ENCODE measurements around the gene LY6G6F. TPM values are rescaled to one million over a fixed set of nuclear protein-coding genes. Genes with fewer than 3 reads are reported as not detected.
A peak's percentile ranks its signal among the peaks of the same experiment; 100 is the strongest.

LY6G6F gene
- total and polyA plus RNA-seq, 10 of the 15 experiments (the other 5 are each of a cell fraction or from before 2014, with no cell fraction given) = not detected

DNA sequence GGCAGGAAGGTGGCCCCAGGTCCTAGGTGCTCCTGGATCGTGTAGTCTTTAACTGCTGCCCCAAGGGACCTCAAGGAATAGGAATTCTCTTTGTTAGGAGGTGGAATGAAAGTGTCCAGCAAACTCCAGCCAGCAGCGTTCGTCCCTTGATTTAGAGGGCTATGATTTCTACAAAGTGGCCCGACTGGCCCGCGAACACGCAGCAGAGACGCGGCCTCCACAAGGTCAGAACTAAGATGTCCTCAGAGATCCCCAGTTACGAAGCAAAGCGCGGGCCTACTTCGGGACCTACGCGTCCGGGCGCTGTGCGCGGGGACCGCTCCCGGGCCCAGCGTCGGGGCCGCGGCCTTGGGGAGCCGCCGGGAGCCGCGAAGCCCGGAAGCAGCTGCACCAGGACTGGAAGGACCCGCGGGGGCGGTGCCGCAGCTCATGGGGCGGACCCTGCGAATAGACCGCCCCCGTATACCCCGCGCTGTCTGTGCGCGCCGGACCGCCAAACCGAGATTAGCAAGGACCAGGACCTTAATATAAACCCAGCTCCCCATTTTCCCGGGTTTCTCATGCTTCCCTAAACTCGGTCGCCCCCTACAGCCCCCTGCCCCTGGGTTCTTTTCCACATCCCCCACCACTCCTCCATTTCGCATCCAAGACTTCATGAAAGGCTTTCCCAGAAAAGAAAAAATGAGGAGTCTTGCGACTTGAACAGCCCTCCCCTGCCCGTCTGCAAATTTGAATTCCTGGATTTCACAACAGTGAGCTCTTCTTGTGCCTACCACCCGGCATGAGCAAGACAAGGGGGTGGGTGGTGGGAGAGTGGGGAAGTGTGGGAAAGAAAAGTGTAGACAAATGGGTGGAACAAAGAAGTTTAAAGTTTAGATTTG, 46.0 kb upstream of the LY6G6F start, which contains the start of gene C6orf47 (continued):
- TF ChIP-seq, protein P1, sequence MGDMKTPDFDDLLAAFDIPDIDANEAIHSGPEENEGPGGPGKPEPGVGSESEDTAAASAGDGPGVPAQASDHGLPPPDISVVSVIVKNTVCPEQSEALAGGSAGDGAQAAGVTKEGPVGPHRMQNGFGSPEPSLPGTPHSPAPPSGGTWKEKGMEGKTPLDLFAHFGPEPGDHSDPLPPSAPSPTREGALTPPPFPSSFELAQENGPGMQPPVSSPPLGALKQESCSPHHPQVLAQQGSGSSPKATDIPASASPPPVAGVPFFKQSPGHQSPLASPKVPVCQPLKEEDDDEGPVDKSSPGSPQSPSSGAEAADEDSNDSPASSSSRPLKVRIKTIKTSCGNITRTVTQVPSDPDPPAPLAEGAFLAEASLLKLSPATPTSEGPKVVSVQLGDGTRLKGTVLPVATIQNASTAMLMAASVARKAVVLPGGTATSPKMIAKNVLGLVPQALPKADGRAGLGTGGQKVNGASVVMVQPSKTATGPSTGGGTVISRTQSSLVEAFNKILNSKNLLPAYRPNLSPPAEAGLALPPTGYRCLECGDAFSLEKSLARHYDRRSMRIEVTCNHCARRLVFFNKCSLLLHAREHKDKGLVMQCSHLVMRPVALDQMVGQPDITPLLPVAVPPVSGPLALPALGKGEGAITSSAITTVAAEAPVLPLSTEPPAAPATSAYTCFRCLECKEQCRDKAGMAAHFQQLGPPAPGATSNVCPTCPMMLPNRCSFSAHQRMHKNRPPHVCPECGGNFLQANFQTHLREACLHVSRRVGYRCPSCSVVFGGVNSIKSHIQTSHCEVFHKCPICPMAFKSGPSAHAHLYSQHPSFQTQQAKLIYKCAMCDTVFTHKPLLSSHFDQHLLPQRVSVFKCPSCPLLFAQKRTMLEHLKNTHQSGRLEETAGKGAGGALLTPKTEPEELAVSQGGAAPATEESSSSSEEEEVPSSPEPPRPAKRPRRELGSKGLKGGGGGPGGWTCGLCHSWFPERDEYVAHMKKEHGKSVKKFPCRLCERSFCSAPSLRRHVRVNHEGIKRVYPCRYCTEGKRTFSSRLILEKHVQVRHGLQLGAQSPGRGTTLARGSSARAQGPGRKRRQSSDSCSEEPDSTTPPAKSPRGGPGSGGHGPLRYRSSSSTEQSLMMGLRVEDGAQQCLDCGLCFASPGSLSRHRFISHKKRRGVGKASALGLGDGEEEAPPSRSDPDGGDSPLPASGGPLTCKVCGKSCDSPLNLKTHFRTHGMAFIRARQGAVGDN (IDR thresholded peaks at IDR 0.05) = peak; percentile 77; the same call in 1 of the 2 replicates
- TF ChIP-seq GATAD2B (conservative IDR thresholded peaks at IDR 0.05; ENCODE audit: low read depth) (peak; percentile 88), IKZF2 (IDR thresholded peaks at IDR 0.05) (0 out of 4 replicates have a peak, but pooled peaks of 1 of the 2 experiments have one; percentile 14)

DNA sequence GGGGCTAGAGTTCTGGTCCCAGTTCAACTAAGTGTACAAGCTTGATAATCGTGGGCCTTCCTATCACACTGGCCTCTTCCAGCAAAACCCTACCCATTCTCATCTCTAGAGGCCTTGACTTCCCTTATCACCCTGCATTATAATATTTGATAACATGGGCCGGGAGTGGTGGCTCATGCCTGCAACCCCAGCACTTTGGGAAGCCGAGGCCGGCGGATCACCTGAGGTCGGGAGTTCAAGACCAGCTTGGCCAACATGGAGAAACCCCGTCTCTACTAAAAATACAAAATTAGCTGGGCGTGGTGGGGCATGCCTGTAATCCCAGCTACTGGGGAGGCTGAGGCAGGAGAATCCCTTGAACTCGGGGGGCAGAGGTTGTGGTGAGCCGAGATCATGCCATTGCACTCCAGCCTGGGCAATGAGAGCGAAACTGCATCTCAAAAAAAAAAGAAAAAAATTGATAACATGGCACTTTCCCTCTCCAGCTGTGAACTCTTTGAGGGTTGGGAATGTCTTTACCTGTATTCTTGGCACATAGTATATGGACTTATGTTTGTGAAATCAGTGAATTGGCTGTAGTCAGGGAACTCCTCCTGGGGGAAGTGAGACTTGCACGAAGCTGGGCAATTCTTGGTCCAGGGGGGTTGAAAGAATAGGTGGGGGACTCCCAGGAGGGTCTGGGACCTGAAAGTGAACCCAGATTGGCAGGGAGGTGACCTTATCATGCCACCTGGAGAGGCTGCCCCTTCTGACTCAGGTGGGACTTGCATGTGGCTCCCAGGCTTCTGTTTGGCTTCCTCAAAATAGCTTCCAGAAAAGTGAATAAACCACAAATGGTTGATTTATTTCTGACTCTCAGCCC, 45.2 kb upstream of the LY6G6F start:
- ChIA-PET POLR2A (interaction anchor here (0.5 to 5.9 kb wide), 14 partner anchors 8 to 237 kb away, joined by 3 to 107 read pairs (median 4); partner anchors contain the start of genes APOM, BAG6, HSPA1A and HSPA1L), CTCF (interaction anchor here (0.9 to 2.2 kb wide), 6 partner anchors 9 to 171 kb away, joined by 3 to 19 read pairs (median 4); partner anchors contain the start of genes BAG6 and DDX39B), RAD21 (ENCODE audit: unreplicated experiment) (interaction anchor here (0.6 to 2.1 kb wide), 8 partner anchors 9 to 240 kb away, joined by 3 to 8 read pairs (median 4); partner anchors contain the start of genes BAG6, CLIC1 and NEU1), SMC1A (ENCODE audit: uncharacterized antibody, unreplicated experiment) (interaction anchor here (0.7 to 2.5 kb wide), 6 partner anchors 9 to 120 kb away, joined by 3 to 14 read pairs (median 6); partner anchors contain the start of genes BAG6 and DDX39B)
- peaks cover 42% of the 10 kb centered on the region for H3K4me1 ChIP-seq (ENCODE audit: control insufficient read depth, insufficient read depth, low read length)
- H3K27me3 ChIP-seq (replicated peaks in 1 of 2; ENCODE audit: control insufficient read depth in 2 of 2, insufficient read depth in 2 of 2, low read length in 1 of 2) = no peaks in the 10 kb centered on the region
- H3K9me3 ChIP-seq (replicated peaks; ENCODE audit: control insufficient read depth, insufficient read depth, low read length) = no peaks in the 10 kb centered on the region; the same call in 2 of the 3 replicates
- ATAC-seq (no peak), DNase-seq (ENCODE audit: low read depth, low spot score) (no peak), FAIRE-seq (no peak)
- H4K20me1 ChIP-seq (ENCODE audit: control insufficient read depth, insufficient read depth) = no peaks in the 10 kb centered on the region
- peaks cover 66% of the 10 kb centered on the region for H3K79me2 ChIP-seq (ENCODE audit: control insufficient read depth, insufficient read depth, low read length)
- H3K4me3 ChIP-seq = peak overlapping the region; percentile 79
- no TSS peak for BruUV-seq (replicated peaks)
- peak overlapping the region; percentile 91 for H3K4me2 ChIP-seq (ENCODE audit: control insufficient read depth, insufficient read depth)
- intact Hi-C loops (cut with micrococcal nuclease; ENCODE audit: unreplicated experiment) (no loop called here), in situ Hi-C loops (cut with MboI) (no loop called here)
- WGBS (ENCODE audit: insufficient coverage, insufficient replicate concordance, low lambda C conversion rate, missing lambda C conversion rate) = 73% methylated on average over 12 of the region's 12 CpGs
- no peak overlapping the region for H2AFZ ChIP-seq (ENCODE audit: control insufficient read depth, low read depth, low read length)
- H3K9ac ChIP-seq (ENCODE audit: control insufficient read depth, insufficient read depth, low read length) = peak overlapping the region; percentile 64
- peak overlapping the region; percentile 94 for H3K27ac ChIP-seq (ENCODE audit: control insufficient read depth, insufficient read depth)
- H3K36me3 ChIP-seq (ENCODE audit: control insufficient read depth in 2 of 2, insufficient read depth in 2 of 2, low read length in 1 of 2) = peaks cover 0 to 12% of the 10 kb centered on the region in 2 experiments
- peak; percentile 51; the same call in 1 of the 2 replicates for TF ChIP-seq SPI1 (IDR thresholded peaks at IDR 0.05; ENCODE audit: borderline replicate concordance, insufficient read depth, low read depth, low read length)
- 0 out of 2 replicates have a peak, but pooled peaks have one; percentile 15 for TF ChIP-seq TCF12 (IDR thresholded peaks at IDR 0.05; ENCODE audit: low read depth, low read length)
- TF ChIP-seq RUNX3 (IDR thresholded peaks at IDR 0.05; ENCODE audit: low read length) = peak; percentile 72
- TF ChIP-seq BCL11A (IDR thresholded peaks at IDR 0.05; ENCODE audit: low read depth, low read length) = 0 out of 2 replicates have a peak, but pooled peaks have one; percentile 10
- peak in 1 of 2 experiments; percentile 13; a peak in 2 of 4 replicates for TF ChIP-seq IKZF2 (IDR thresholded peaks at IDR 0.05)
- TF ChIP-seq, protein P2, sequence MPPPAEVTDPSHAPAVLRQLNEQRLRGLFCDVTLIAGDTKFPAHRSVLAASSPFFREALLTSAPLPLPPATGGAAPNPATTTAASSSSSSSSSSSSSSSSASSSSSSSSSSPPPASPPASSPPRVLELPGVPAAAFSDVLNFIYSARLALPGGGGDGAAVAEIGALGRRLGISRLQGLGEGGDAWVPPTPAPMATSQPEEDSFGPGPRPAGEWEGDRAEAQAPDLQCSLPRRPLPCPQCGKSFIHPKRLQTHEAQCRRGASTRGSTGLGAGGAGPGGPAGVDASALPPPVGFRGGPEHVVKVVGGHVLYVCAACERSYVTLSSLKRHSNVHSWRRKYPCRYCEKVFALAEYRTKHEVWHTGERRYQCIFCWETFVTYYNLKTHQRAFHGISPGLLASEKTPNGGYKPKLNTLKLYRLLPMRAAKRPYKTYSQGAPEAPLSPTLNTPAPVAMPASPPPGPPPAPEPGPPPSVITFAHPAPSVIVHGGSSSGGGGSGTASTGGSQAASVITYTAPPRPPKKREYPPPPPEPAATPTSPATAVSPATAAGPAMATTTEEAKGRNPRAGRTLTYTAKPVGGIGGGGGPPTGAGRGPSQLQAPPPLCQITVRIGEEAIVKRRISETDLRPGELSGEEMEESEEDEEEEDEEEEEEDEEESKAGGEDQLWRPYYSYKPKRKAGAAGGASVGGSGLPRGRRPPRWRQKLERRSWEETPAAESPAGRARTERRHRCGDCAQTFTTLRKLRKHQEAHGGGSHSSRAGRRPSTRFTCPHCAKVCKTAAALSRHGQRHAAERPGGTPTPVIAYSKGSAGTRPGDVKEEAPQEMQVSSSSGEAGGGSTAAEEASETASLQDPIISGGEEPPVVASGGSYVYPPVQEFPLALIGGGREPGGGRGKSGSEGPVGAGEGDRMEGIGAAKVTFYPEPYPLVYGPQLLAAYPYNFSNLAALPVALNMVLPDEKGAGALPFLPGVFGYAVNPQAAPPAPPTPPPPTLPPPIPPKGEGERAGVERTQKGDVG (CRISPR knock-in tag; IDR thresholded peaks at IDR 0.05) = no peak
- TF ChIP-seq WRNIP1 (IDR thresholded peaks at IDR 0.05; ENCODE audit: borderline replicate concordance, low read depth, low read length) = no peak
- 0 out of 4 replicates have a peak, but pooled peaks of 1 of the 2 experiments have one; percentile 7 for TF ChIP-seq BHLHE40 (IDR thresholded peaks at IDR 0.05; ENCODE audit: borderline replicate concordance in 1 of 2, low read depth in 2 of 2, low read length in 1 of 2)

All from GM12878 (cell line).